ENCODE results near the gene JMJD8. TPM values are rescaled to one million over a fixed set of nuclear protein-coding genes. Genes with fewer than 3 reads are reported as not detected.

Gene JMJD8
- total and polyA plus RNA-seq, 10 of the 15 experiments (the other 5 are each of a cell fraction or from before 2014, with no cell fraction given), result 1.00 to 50.4 (median 30.7) TPM

- TF ChIP-seq ZBTB40 (IDR thresholded peaks at IDR 0.05; ENCODE audit: borderline replicate concordance), result no peak
- TF ChIP-seq GATAD2B (conservative IDR thresholded peaks at IDR 0.05; ENCODE audit: low read depth), result peak; percentile 12; the same call in 1 of the 2 replicates
- no peak for TF ChIP-seq PRDM15 (CRISPR knock-in tag; IDR thresholded peaks at IDR 0.05)
- no peak for TF ChIP-seq CEBPZ (IDR thresholded peaks at IDR 0.05; ENCODE audit: low read depth, low read length)
- no peak for TF ChIP-seq MXI1 (IDR thresholded peaks at IDR 0.05; ENCODE audit: low read depth, low read length)
- TF ChIP-seq ETV6 (conservative IDR thresholded peaks at IDR 0.05 in 1 of 2, IDR thresholded peaks at IDR 0.05 in 1 of 2; ENCODE audit: borderline replicate concordance in 1 of 2, low read depth in 1 of 2), result no peak
- no peak for TF ChIP-seq KLF5 (IDR thresholded peaks at IDR 0.05; ENCODE audit: partially characterized antibody)
- TF ChIP-seq CHD2 (IDR thresholded peaks at IDR 0.05; ENCODE audit: borderline replicate concordance, low read depth, low read length), result no peak
- no peak for TF ChIP-seq CHD1 (IDR thresholded peaks at IDR 0.05; ENCODE audit: low read depth, low read length)
- no peak for TF ChIP-seq ZZZ3 (IDR thresholded peaks at IDR 0.05; ENCODE audit: control insufficient read depth, insufficient read length, low read depth)
- no peak for TF ChIP-seq HDAC6 (IDR thresholded peaks at IDR 0.05; ENCODE audit: unreplicated experiment)
- no peak for TF ChIP-seq CREM (IDR thresholded peaks at IDR 0.05; ENCODE audit: low read depth)
- TF ChIP-seq BMI1 (IDR thresholded peaks at IDR 0.05; ENCODE audit: borderline replicate concordance), result no peak
- no peak for TF ChIP-seq RELB (IDR thresholded peaks at IDR 0.05; ENCODE audit: low read depth)
- TF ChIP-seq POLR2AphosphoS2 (IDR thresholded peaks at IDR 0.05; ENCODE audit: low read depth, low read length), result no peak
Measured at GRCh38 chr16:678858-679813, 5.0 kb downstream of the JMJD8 start (continued).
